Loucy (cell line): Measurements from ENCODE around the gene DSCAM.

Experiments
- CTCF ChIP-seq: fragments of 200-600 bp; sonication (generic); conservative IDR thresholded peaks from 2 replicates; pipeline ENCODE4 v1.5.1; 2014; ENCODE audit warnings: mild to moderate bottlenecking, antibody characterized with exemption, low read length
- EZH2phosphoT487 ChIP-seq: fragments of 200-600 bp; IDR thresholded peaks from 2 replicates; pipeline ENCODE4 v1.6.1; 2018; ENCODE audit warnings: antibody characterized with exemption, mild to moderate bottlenecking, moderate library complexity, borderline replicate concordance

GRCh38 chr21:40187946-40188654 lies 658.9 kb downstream of the DSCAM start:
- TF ChIP-seq CTCF, result no peak
- TF ChIP-seq EZH2phosphoT487, result no peak
